Kidney (tissue), 14 donors: ENCODE data around the gene CASP1. TPM values are rescaled to one million over a fixed set of nuclear protein-coding genes. Genes with fewer than 3 reads are reported as not detected.

Experiments
- DNase-seq, 5 donors: peaks; one replicate each; pipeline ENCODE4 v3.0.0-alpha.2; 2013 to 2020
- FAIRE-seq: peaks from 2 replicates; lab custom pipeline; 2012; peaks lifted over from hg19 to GRCh38; lab: Jason Lieb, UNC
- H3K27ac ChIP-seq, 2 donors: one replicate each; pipeline ENCODE4 v1.7.0; 2013; ENCODE audit warnings: low read depth in 2 of 2, low read length in 2 of 2, inconsistent platforms in 1 of 2
- H3K27me3 ChIP-seq: one replicate; pipeline ENCODE4 v1.7.1; 2013; ENCODE audit warnings: low read length, inconsistent platforms; ENCODE audit not compliant: control insufficient read depth, insufficient read depth
- H3K36me3 ChIP-seq, 3 donors: one replicate each; pipeline versions ENCODE4 v1.7.0 to v1.7.1; 2013; ENCODE audit warnings: low read length in 3 of 3, control low read depth in 1 of 3, inconsistent platforms in 1 of 3; ENCODE audit not compliant: insufficient read depth in 3 of 3, control insufficient read depth in 2 of 3
- H3K4me1 ChIP-seq, 3 donors: one replicate each; pipeline versions ENCODE4 v1.7.0 to v1.7.1; 2013; ENCODE audit warnings: low read length in 3 of 3, inconsistent platforms in 1 of 3, low read depth in 1 of 3; ENCODE audit not compliant: control insufficient read depth in 2 of 3, insufficient read depth in 2 of 3
- H3K4me3 ChIP-seq, 3 donors: one replicate each; pipeline versions ENCODE4 v1.7.0 to v1.8.1; 2013; ENCODE audit warnings: low read length in 3 of 3, control low read depth in 1 of 3, inconsistent platforms in 1 of 3
- H3K9ac ChIP-seq, 3 donors: one replicate each; pipeline versions ENCODE4 v1.7.0 to v1.7.1; 2013; ENCODE audit warnings: low read length in 3 of 3, control low read depth in 1 of 3, inconsistent platforms in 1 of 3
- H3K9me3 ChIP-seq, 3 donors: one replicate each; pipeline versions ENCODE4 v1.7.0 to v1.7.1; 2013; ENCODE audit warnings: low read length in 3 of 3, control low read depth in 1 of 3, inconsistent platforms in 1 of 3; ENCODE audit not compliant: control insufficient read depth in 2 of 3, insufficient read depth in 1 of 3
- CTCF ChIP-seq: IDR thresholded peaks from 3 replicates; pipeline ENCODE4 v1.5.1; 2012; ENCODE audit warnings: mild to moderate bottlenecking, moderate library complexity, borderline replicate concordance; ENCODE audit not compliant: insufficient read depth; ENCODE audit errors: extremely low read depth
- intact Hi-C: fragments of 100-400 bp; cut with DNase I; formaldehyde crosslinking; loops from one replicate; pipeline ENCODE4 v1.11.1; 2022
- polyA plus RNA-seq: library from polyadenylated mRNA; stranded (reverse); fragments of 350-450 nt; fragmentation: Illumina TruSeq; extraction: RNeasy Lipid Tissue Mini Kit (QIAGEN cat#74804); gene quantifications from one replicate; pipeline ENCODE4 v1.2.3, GENCODE V29; 2014; ENCODE audit warnings: low read depth, low replicate concordance; ENCODE audit not compliant: insufficient read depth
- total RNA-seq: library from RNA; stranded (reverse); fragmentation: NEBNext Ultra II Directional; extraction: Animal tissue kit (Norgen Biotek cat#: 25700); gene quantifications from one replicate; pipeline ENCODE4 v1.2.1, GENCODE V29; 2021
- donor health status: control.
- donor health status: control.
- donor health status: control.
- donor health status: control.
- donor health status: control.
- donor health status: DM: yes; HTN: yes; CAD: no.
- donor health status: Normal renal cell carcinoma (clear cell type).

CASP1 gene
- total and polyA plus RNA-seq, 2 donors from 2014 or later, result 9.7 to 38.6 TPM

GRCh38 chr11:105057432-105057831 lies 22.5 kb upstream of the CASP1 start:
- FAIRE-seq, result no peak
- no peaks in the 10 kb centered on the region for H3K36me3 ChIP-seq
- no peaks in the 10 kb centered on the region for H3K9me3 ChIP-seq

GRCh38 chr11:105056446-105056845 lies 21.5 kb upstream of the CASP1 start:
- Histone ChIP-seq H3K4me1 (no peaks in the 10 kb centered on the region), H3K9me3 (no peaks in the 10 kb centered on the region), H3K36me3 (no peaks in the 10 kb centered on the region), H3K27ac (no peak overlapping the region), H3K9ac (no peak overlapping the region), H3K4me3 (no peak overlapping the region), H3K27me3 (no peaks in the 10 kb centered on the region)
- TF ChIP-seq CTCF, result no peak
- intact Hi-C loops, result no loop called here
- FAIRE-seq, result no peak
- no peak for DNase-seq

More at GRCh38 chr11:105057432-105057831, 22.5 kb upstream of the CASP1 start:
- intact Hi-C loops, result no loop called here
- H3K27ac ChIP-seq, result no peak overlapping the region
- no peaks in the 10 kb centered on the region for H3K4me1 ChIP-seq
- no peak for DNase-seq
- TF ChIP-seq CTCF, result no peak
- H3K9ac ChIP-seq, result no peak overlapping the region
- no peaks in the 10 kb centered on the region for H3K27me3 ChIP-seq
- no peak overlapping the region for H3K4me3 ChIP-seq

GRCh38 chr11:105054723-105055493 lies 20.0 kb upstream of the CASP1 start:
- FAIRE-seq (no peak), DNase-seq (no peak)
- Histone ChIP-seq H3K9me3 (no peaks in the 10 kb centered on the region), H3K9ac (no peak overlapping the region), H3K36me3 (no peaks in the 10 kb centered on the region), H3K27ac (no peak overlapping the region), H3K4me1 (no peaks in the 10 kb centered on the region), H3K27me3 (no peaks in the 10 kb centered on the region), H3K4me3 (no peak overlapping the region)
- TF ChIP-seq CTCF, result no peak
- intact Hi-C loops, result no loop called here
